ENCODE results near the gene RAB34.
A peak's percentile ranks its signal among the peaks of the same experiment; 100 is the strongest.

Gene RAB34

GRCh38 chr17:28744104-28744971 is 26.7 kb upstream of the RAB34 start (continued):
- no peak for TF ChIP-seq ZNF423 (tag by site-specific recombination; IDR thresholded peaks at IDR 0.05)
- TF ChIP-seq KLF8 (tag by site-specific recombination; IDR thresholded peaks at IDR 0.05): peak; percentile 89
- TF ChIP-seq ZFP41 (tag by site-specific recombination; IDR thresholded peaks at IDR 0.05; ENCODE audit: borderline replicate concordance): no peak
- TF ChIP-seq ZNF571 (tag by site-specific recombination; IDR thresholded peaks at IDR 0.05): no peak
- TF ChIP-seq ZNF324 (tag by site-specific recombination; IDR thresholded peaks at IDR 0.05): no peak
- TF ChIP-seq ZFP37 (tag by site-specific recombination; IDR thresholded peaks at IDR 0.05): no peak
- 0 out of 2 replicates have a peak, but pooled peaks have one; percentile 52 for TF ChIP-seq ZNF76 (tag by site-specific recombination; IDR thresholded peaks at IDR 0.05; ENCODE audit: borderline replicate concordance, low read depth)
- no peak for TF ChIP-seq IKZF3 (tag by site-specific recombination; IDR thresholded peaks at IDR 0.05)
- TF ChIP-seq ZBTB49 (tag by site-specific recombination; IDR thresholded peaks at IDR 0.05; ENCODE audit: low read depth): no peak
- no peak for TF ChIP-seq ZNF26 (tag by site-specific recombination; IDR thresholded peaks at IDR 0.05)
- no peak for TF ChIP-seq ZNF704 (tag by site-specific recombination; IDR thresholded peaks at IDR 0.05)
- no peak for TF ChIP-seq ZNF214 (tag by site-specific recombination; IDR thresholded peaks at IDR 0.05; ENCODE audit: borderline replicate concordance)
- TF ChIP-seq BCL6B (tag by site-specific recombination; IDR thresholded peaks at IDR 0.05): no peak
- TF ChIP-seq ZNF16 (tag by site-specific recombination; IDR thresholded peaks at IDR 0.05; ENCODE audit: low read depth): no peak
- no peak for TF ChIP-seq PRDM2 (tag by site-specific recombination; IDR thresholded peaks at IDR 0.05; ENCODE audit: borderline replicate concordance)
- TF ChIP-seq REPIN1 (tag by site-specific recombination; IDR thresholded peaks at IDR 0.05; ENCODE audit: low read depth): no peak
- TF ChIP-seq ZNF266 (tag by site-specific recombination; IDR thresholded peaks at IDR 0.05; ENCODE audit: low read depth): no peak
- TF ChIP-seq ZNF398 (tag by site-specific recombination; IDR thresholded peaks at IDR 0.05): no peak
- no peak for TF ChIP-seq ZNF174 (tag by site-specific recombination; IDR thresholded peaks at IDR 0.05)
- TF ChIP-seq GLIS1 (tag by site-specific recombination; IDR thresholded peaks at IDR 0.05): peak; percentile 51
- TF ChIP-seq PATZ1 (tag by site-specific recombination; IDR thresholded peaks at IDR 0.05): peak; percentile 71
- TF ChIP-seq SALL2 (tag by site-specific recombination; IDR thresholded peaks at IDR 0.05; ENCODE audit: borderline replicate concordance): no peak

All from HEK293 (cell line).